CD4-positive, CD25-positive, alpha-beta regulatory T cell (primary cell): Measurements from ENCODE around the gene LAMA1. TPM values are rescaled to one million over a fixed set of nuclear protein-coding genes. Genes with fewer than 3 reads are reported as not detected.

ENCODE experiments used
- ATAC-seq, 2 donors: fragments of 150-1000 bp; cut with Tn5 transposase; one replicate each; pipeline ENCODE4 v1.10.0; 2021; ENCODE audit warnings: low read depth in 2 of 2, moderate number of reproducible peaks in 2 of 2, moderate library complexity in 1 of 2
- DNase-seq, 3 donors: peaks; one replicate each; pipeline versions ENCODE4 v3.0.0 to v3.0.0-alpha.2; 2012 to 2022; ENCODE audit warnings: mixed read lengths in 1 of 3
- H3K27ac ChIP-seq: one replicate; pipeline ENCODE4 v1.7.0; 2013; ENCODE audit warnings: mild to moderate bottlenecking, low read length; ENCODE audit not compliant: insufficient read depth, poor library complexity, severe bottlenecking
- H3K27me3 ChIP-seq: one replicate; pipeline ENCODE4 v1.7.0; 2013; ENCODE audit warnings: low read length; ENCODE audit not compliant: control insufficient read depth, insufficient read depth
- H3K36me3 ChIP-seq: one replicate; pipeline ENCODE4 v1.7.0; 2013; ENCODE audit warnings: mild to moderate bottlenecking, low read length, moderate library complexity; ENCODE audit not compliant: control insufficient read depth, insufficient read depth
- H3K4me1 ChIP-seq: 2 replicates; pipeline ENCODE4 v1.7.0; 2013; ENCODE audit warnings: mild to moderate bottlenecking, low read length; ENCODE audit not compliant: insufficient read depth, control insufficient read depth, poor library complexity, severe bottlenecking
- H3K4me3 ChIP-seq: one replicate; pipeline ENCODE4 v1.7.0; 2013; ENCODE audit warnings: low read depth, mild to moderate bottlenecking, low read length, moderate library complexity
- H3K9me3 ChIP-seq, 2 experiments: 1 replicate in 1 of 2; 2 replicates in 1 of 2; pipeline ENCODE4 v1.7.0; 2013; ENCODE audit warnings: low read length in 2 of 2, mild to moderate bottlenecking in 1 of 2, moderate library complexity in 1 of 2; ENCODE audit not compliant: control insufficient read depth in 2 of 2
- H3K27ac Mint-ChIP-seq, 3 donors: one replicate each; pipeline ENCODE4 v1.8.0; 2020 to 2022; ENCODE audit warnings: mild to moderate bottlenecking in 3 of 3, mixed read lengths in 3 of 3, moderate library complexity in 2 of 3
- H3K27me3 Mint-ChIP-seq: one replicate; pipeline ENCODE4 v1.8.0; 2022; ENCODE audit warnings: mild to moderate bottlenecking, mixed read lengths
- H3K36me3 Mint-ChIP-seq: one replicate; pipeline ENCODE4 v1.8.0; 2020; ENCODE audit warnings: mixed read lengths
- H3K4me1 Mint-ChIP-seq, 4 donors: one replicate each; pipeline ENCODE4 v1.8.0; 2020 to 2022; ENCODE audit warnings: mixed read lengths in 4 of 4, mild to moderate bottlenecking in 1 of 4
- H3K4me3 Mint-ChIP-seq, 4 donors: one replicate each; pipeline ENCODE4 v1.8.0; 2020 to 2022; ENCODE audit warnings: mild to moderate bottlenecking in 4 of 4, mixed read lengths in 4 of 4, moderate library complexity in 3 of 4
- H3K9me3 Mint-ChIP-seq, 7 donors: one replicate each; pipeline ENCODE4 v1.8.0; 2020 to 2022; ENCODE audit warnings: mixed read lengths in 7 of 7, mild to moderate bottlenecking in 3 of 7, moderate library complexity in 2 of 7
- polyA plus RNA-seq, 4 donors: library from polyadenylated mRNA; unstranded; fragments of 300-500 nt; fragmentation: Illumina TruSeq; gene quantifications; one replicate each; pipeline ENCODE4 v1.2.3, GENCODE V29; 2021
- total RNA-seq: library from RNA; stranded (reverse); gene quantifications from one replicate; pipeline ENCODE4 v1.2.3, GENCODE V29; 2022

LAMA1 gene
- total and polyA plus RNA-seq, 5 donors from 2014 or later = not detected

GRCh38 chr18:7062811-7063210, 54.8 kb downstream of the LAMA1 start:
- DNase-seq (no peak), ATAC-seq (no peak)
- no peaks in the 10 kb centered on the region for H3K27me3 Mint-ChIP-seq
- Histone ChIP-seq H3K36me3 (no peaks in the 10 kb centered on the region), H3K27me3 (no peaks in the 10 kb centered on the region), H3K9me3 (no peaks in the 10 kb centered on the region), H3K4me3 (no peak overlapping the region), H3K4me1 (no peaks in the 10 kb centered on the region), H3K27ac (no peak overlapping the region)
- no peaks in the 10 kb centered on the region for H3K36me3 Mint-ChIP-seq
- no peak overlapping the region for H3K4me3 Mint-ChIP-seq
- H3K27ac Mint-ChIP-seq = no peak overlapping the region
- no peaks in the 10 kb centered on the region for H3K4me1 Mint-ChIP-seq
- peaks cover 0 to 12% (median 2%) of the 10 kb centered on the region in 7 donors for H3K9me3 Mint-ChIP-seq

- Histone ChIP-seq H3K27me3 (no peaks in the 10 kb centered on the region), H3K4me3 (no peak overlapping the region), H3K27ac (no peak overlapping the region), H3K9me3 (no peaks in the 10 kb centered on the region), H3K4me1 (no peaks in the 10 kb centered on the region), H3K36me3 (no peaks in the 10 kb centered on the region)
- no peaks in the 10 kb centered on the region for H3K4me1 Mint-ChIP-seq
- no peaks in the 10 kb centered on the region for H3K36me3 Mint-ChIP-seq
- no peak overlapping the region for H3K27ac Mint-ChIP-seq
- no peaks in the 10 kb centered on the region for H3K27me3 Mint-ChIP-seq
- no peak overlapping the region for H3K4me3 Mint-ChIP-seq
- peaks cover 0 to 12% (median 2%) of the 10 kb centered on the region in 7 donors for H3K9me3 Mint-ChIP-seq
- no peak for ATAC-seq
- no peak for DNase-seq
Measured at GRCh38 chr18:7062236-7062635, 55.4 kb downstream of the LAMA1 start.

GRCh38 chr18:7059276-7059675, 58.3 kb downstream of the LAMA1 start:
- H3K4me1 Mint-ChIP-seq = no peaks in the 10 kb centered on the region
- no peak for DNase-seq
- Histone ChIP-seq H3K36me3 (no peaks in the 10 kb centered on the region), H3K27ac (no peak overlapping the region), H3K4me1 (no peaks in the 10 kb centered on the region), H3K4me3 (no peak overlapping the region), H3K27me3 (no peaks in the 10 kb centered on the region), H3K9me3 (no peaks in the 10 kb centered on the region)
- H3K27me3 Mint-ChIP-seq = peaks cover 4% of the 10 kb centered on the region
- ATAC-seq = no peak
- H3K36me3 Mint-ChIP-seq = no peaks in the 10 kb centered on the region
- H3K4me3 Mint-ChIP-seq = no peak overlapping the region
- H3K27ac Mint-ChIP-seq = no peak overlapping the region
- peaks cover 0 to 17% (median 4%) of the 10 kb centered on the region in 7 donors for H3K9me3 Mint-ChIP-seq

- no peak for ATAC-seq
- Histone ChIP-seq H3K4me3 (no peak overlapping the region), H3K9me3 (no peaks in the 10 kb centered on the region), H3K27ac (no peak overlapping the region), H3K27me3 (no peaks in the 10 kb centered on the region), H3K36me3 (no peaks in the 10 kb centered on the region), H3K4me1 (no peaks in the 10 kb centered on the region)
- peaks cover 4% of the 10 kb centered on the region for H3K27me3 Mint-ChIP-seq
- no peaks in the 10 kb centered on the region for H3K4me1 Mint-ChIP-seq
- no peaks in the 10 kb centered on the region for H3K36me3 Mint-ChIP-seq
- H3K27ac Mint-ChIP-seq = no peak overlapping the region
- H3K9me3 Mint-ChIP-seq = peaks cover 0 to 10% (median 3%) of the 10 kb centered on the region in 7 donors
- H3K4me3 Mint-ChIP-seq = no peak overlapping the region
- no peak for DNase-seq
Measured at GRCh38 chr18:7056026-7056425, 61.6 kb downstream of the LAMA1 start.

GRCh38 chr18:7049951-7050350, 67.6 kb downstream of the LAMA1 start:
- no peak for DNase-seq
- H3K9me3 Mint-ChIP-seq = peaks cover 0 to 2% (median 0%) of the 10 kb centered on the region in 7 donors
- ATAC-seq = no peak
- no peak overlapping the region for H3K27ac ChIP-seq
- H3K36me3 Mint-ChIP-seq = no peaks in the 10 kb centered on the region
- no peak overlapping the region for H3K27ac Mint-ChIP-seq
- H3K4me3 ChIP-seq = no peak overlapping the region
- no peaks in the 10 kb centered on the region for H3K9me3 ChIP-seq
- no peak overlapping the region for H3K4me3 Mint-ChIP-seq
- peaks cover 4% of the 10 kb centered on the region for H3K27me3 Mint-ChIP-seq
- H3K4me1 ChIP-seq = no peaks in the 10 kb centered on the region
- H3K36me3 ChIP-seq = no peaks in the 10 kb centered on the region
- no peaks in the 10 kb centered on the region for H3K4me1 Mint-ChIP-seq
- no peaks in the 10 kb centered on the region for H3K27me3 ChIP-seq

- Mint-ChIP-seq H3K4me3 (no peak overlapping the region), H3K27ac (no peak overlapping the region), H3K9me3 (peaks cover 0 to 5% (median 0%) of the 10 kb centered on the region in 7 donors), H3K4me1 (no peaks in the 10 kb centered on the region), H3K27me3 (no peaks in the 10 kb centered on the region), H3K36me3 (no peaks in the 10 kb centered on the region)
- Histone ChIP-seq H3K9me3 (no peaks in the 10 kb centered on the region), H3K4me1 (no peaks in the 10 kb centered on the region), H3K4me3 (no peak overlapping the region), H3K27me3 (no peaks in the 10 kb centered on the region), H3K27ac (no peak overlapping the region), H3K36me3 (no peaks in the 10 kb centered on the region)
- DNase-seq (no peak), ATAC-seq (no peak)
Measured at GRCh38 chr18:7048081-7048480, 69.5 kb downstream of the LAMA1 start.

GRCh38 chr18:7047336-7047735, 70.3 kb downstream of the LAMA1 start:
- Mint-ChIP-seq H3K36me3 (no peaks in the 10 kb centered on the region), H3K27me3 (no peaks in the 10 kb centered on the region), H3K4me3 (no peak overlapping the region), H3K27ac (no peak overlapping the region), H3K4me1 (no peaks in the 10 kb centered on the region), H3K9me3 (peaks cover 0 to 5% (median 0%) of the 10 kb centered on the region in 7 donors)
- Histone ChIP-seq H3K36me3 (no peaks in the 10 kb centered on the region), H3K27me3 (no peaks in the 10 kb centered on the region), H3K4me1 (no peaks in the 10 kb centered on the region), H3K4me3 (no peak overlapping the region), H3K27ac (no peak overlapping the region), H3K9me3 (no peaks in the 10 kb centered on the region)
- DNase-seq = no peak
- ATAC-seq = no peak

- Histone ChIP-seq H3K9me3 (no peaks in the 10 kb centered on the region), H3K4me1 (no peaks in the 10 kb centered on the region), H3K27me3 (no peaks in the 10 kb centered on the region), H3K4me3 (no peak overlapping the region), H3K36me3 (no peaks in the 10 kb centered on the region), H3K27ac (no peak overlapping the region)
- Mint-ChIP-seq H3K27me3 (no peaks in the 10 kb centered on the region), H3K4me1 (peaks cover 0 to 2% (median 0%) of the 10 kb centered on the region in 4 donors), H3K9me3 (peaks cover 0 to 7% (median 3%) of the 10 kb centered on the region in 7 donors), H3K36me3 (no peaks in the 10 kb centered on the region), H3K4me3 (no peak overlapping the region), H3K27ac (no peak overlapping the region)
- no peak for DNase-seq
- no peak for ATAC-seq
Measured at GRCh38 chr18:7038330-7038851, 79.2 kb downstream of the LAMA1 start.
